GM23338 (cell line): ENCODE results near the gene FABP6.

Experiments
- EZH2phosphoT487 ChIP-seq: fragments of 200-600 bp; sonication (generic); IDR thresholded peaks from one replicate; pipeline ENCODE4 v1.8.1; 2018; ENCODE audit warnings: antibody characterized with exemption; ENCODE audit not compliant: unreplicated experiment
- POLR2AphosphoS5 ChIP-seq: IDR thresholded peaks from 2 replicates; pipeline ENCODE4 v1.6.1; 2016; ENCODE audit warnings: antibody characterized with exemption, low read depth
- TF ChIP-seq, protein P1 (sequence below), 2 experiments: fragments of 200-600 bp in 1 of 2; sonication (generic) in 1 of 2; conservative IDR thresholded peaks; 2 replicates each; pipeline versions ENCODE4 v1.5.1 to v1.6.1; 2016 to 2017; ENCODE audit warnings: antibody characterized with exemption in 2 of 2, low read depth in 2 of 2, mild to moderate bottlenecking in 2 of 2, moderate library complexity in 1 of 2
- TF ChIP-seq, protein P2 (sequence below): IDR thresholded peaks from 2 replicates; pipeline ENCODE4 v1.6.1; 2016; ENCODE audit warnings: antibody characterized with exemption

DNA sequence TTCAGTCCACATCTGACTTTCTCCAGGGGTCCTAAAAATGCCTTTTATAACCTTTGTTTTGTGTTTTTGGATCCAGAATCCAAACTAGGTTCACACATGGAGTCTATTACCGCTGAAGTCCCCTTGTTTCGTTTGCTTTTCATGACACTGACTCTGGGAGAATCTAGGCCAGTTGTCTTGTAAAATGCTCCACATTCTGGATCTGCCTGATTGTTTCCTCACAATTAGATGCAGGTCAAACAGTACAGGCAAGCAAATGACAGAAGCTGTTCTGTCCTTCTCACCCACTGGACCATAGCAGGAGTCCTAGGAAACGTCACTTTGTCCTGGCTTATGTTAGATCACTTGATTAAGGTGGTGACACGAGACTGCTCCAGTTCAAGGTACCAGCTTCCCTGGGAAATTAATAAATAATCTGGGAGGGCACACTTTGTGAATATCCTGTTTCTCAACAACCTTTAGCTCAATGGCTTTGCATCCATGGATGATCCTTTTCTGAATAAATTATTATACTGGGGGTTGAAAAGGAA, 34.1 kb downstream of the FABP6 start:
- TF ChIP-seq, protein P1, sequence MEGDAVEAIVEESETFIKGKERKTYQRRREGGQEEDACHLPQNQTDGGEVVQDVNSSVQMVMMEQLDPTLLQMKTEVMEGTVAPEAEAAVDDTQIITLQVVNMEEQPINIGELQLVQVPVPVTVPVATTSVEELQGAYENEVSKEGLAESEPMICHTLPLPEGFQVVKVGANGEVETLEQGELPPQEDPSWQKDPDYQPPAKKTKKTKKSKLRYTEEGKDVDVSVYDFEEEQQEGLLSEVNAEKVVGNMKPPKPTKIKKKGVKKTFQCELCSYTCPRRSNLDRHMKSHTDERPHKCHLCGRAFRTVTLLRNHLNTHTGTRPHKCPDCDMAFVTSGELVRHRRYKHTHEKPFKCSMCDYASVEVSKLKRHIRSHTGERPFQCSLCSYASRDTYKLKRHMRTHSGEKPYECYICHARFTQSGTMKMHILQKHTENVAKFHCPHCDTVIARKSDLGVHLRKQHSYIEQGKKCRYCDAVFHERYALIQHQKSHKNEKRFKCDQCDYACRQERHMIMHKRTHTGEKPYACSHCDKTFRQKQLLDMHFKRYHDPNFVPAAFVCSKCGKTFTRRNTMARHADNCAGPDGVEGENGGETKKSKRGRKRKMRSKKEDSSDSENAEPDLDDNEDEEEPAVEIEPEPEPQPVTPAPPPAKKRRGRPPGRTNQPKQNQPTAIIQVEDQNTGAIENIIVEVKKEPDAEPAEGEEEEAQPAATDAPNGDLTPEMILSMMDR (conservative IDR thresholded peaks at IDR 0.05; ENCODE audit: low read depth in 2 of 2), result no peak
- TF ChIP-seq EZH2phosphoT487 (no peak), POLR2AphosphoS5 (no peak)
- TF ChIP-seq, protein P2, sequence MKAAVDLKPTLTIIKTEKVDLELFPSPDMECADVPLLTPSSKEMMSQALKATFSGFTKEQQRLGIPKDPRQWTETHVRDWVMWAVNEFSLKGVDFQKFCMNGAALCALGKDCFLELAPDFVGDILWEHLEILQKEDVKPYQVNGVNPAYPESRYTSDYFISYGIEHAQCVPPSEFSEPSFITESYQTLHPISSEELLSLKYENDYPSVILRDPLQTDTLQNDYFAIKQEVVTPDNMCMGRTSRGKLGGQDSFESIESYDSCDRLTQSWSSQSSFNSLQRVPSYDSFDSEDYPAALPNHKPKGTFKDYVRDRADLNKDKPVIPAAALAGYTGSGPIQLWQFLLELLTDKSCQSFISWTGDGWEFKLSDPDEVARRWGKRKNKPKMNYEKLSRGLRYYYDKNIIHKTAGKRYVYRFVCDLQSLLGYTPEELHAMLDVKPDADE, result no peak
